HCT116 (cell line): Measurements from ENCODE around the gene CREBBP.

Experiments used
- CBX3 ChIP-seq: IDR thresholded peaks from 2 replicates; pipeline ENCODE4 v1.6.1; 2012; ENCODE audit warnings: low read depth
- CTCF ChIP-seq, 3 experiments: fragments of 200-600 bp in 1 of 3; sonication (generic) in 1 of 3; IDR thresholded peaks in 2 of 3; conservative IDR thresholded peaks in 1 of 3; 2 replicates each; pipeline ENCODE4 v1.5.1; 2012 to 2017; ENCODE audit warnings: low read depth in 2 of 3, low read length in 2 of 3, antibody characterized with exemption in 1 of 3, borderline replicate concordance in 1 of 3, control low read depth in 1 of 3, mild to moderate bottlenecking in 1 of 3, mixed read lengths in 1 of 3, mixed run types in 1 of 3, moderate library complexity in 1 of 3; ENCODE audit not compliant: insufficient read depth in 1 of 3
- ELF1 ChIP-seq: IDR thresholded peaks from 2 replicates; pipeline ENCODE4 v1.6.1; 2012; ENCODE audit warnings: low read depth, borderline replicate concordance
- EZH2 ChIP-seq: fragments of 200-600 bp; sonication (generic); IDR thresholded peaks from 2 replicates; pipeline ENCODE4 v1.6.1; 2017; ENCODE audit warnings: antibody characterized with exemption, mixed run types
- EZH2phosphoT487 ChIP-seq: fragments of 200-600 bp; IDR thresholded peaks from 2 replicates; pipeline ENCODE4 v1.6.1; 2018; ENCODE audit warnings: antibody characterized with exemption, borderline replicate concordance
- POLR2A ChIP-seq: IDR thresholded peaks from 2 replicates; pipeline ENCODE4 v1.7.0; 2011; ENCODE audit warnings: borderline replicate concordance; ENCODE audit not compliant: insufficient read depth, insufficient read length; ENCODE audit errors: extremely low read depth
- RAD21 ChIP-seq: IDR thresholded peaks from 2 replicates; pipeline ENCODE4 v1.6.1; 2012; ENCODE audit warnings: low read depth, mild to moderate bottlenecking
- SP1 ChIP-seq: IDR thresholded peaks from 2 replicates; pipeline ENCODE4 v1.6.1; 2012; ENCODE audit warnings: low read depth
- ZBTB33 ChIP-seq: IDR thresholded peaks from 2 replicates; pipeline ENCODE4 v1.6.1; 2011; ENCODE audit warnings: mild to moderate bottlenecking, low read length, moderate library complexity; ENCODE audit not compliant: insufficient replicate concordance; ENCODE audit errors: extremely low read depth

- TF ChIP-seq CTCF (IDR thresholded peaks at IDR 0.05 in 2 of 3, conservative IDR thresholded peaks at IDR 0.05 in 1 of 3; ENCODE audit: borderline replicate concordance in 1 of 3, insufficient read depth in 1 of 3, low read depth in 2 of 3, low read length in 2 of 3) (no peak), EZH2 (no peak), RAD21 (no peak), ELF1 (no peak), ZBTB33 (no peak), SP1 (no peak), CBX3 (no peak), POLR2A (no peak), EZH2phosphoT487 (no peak)
Observed at GRCh38 chr16:3830625-3831254, 49.8 kb downstream of the CREBBP start.
